Measurements from ENCODE around the gene MRPL30.
"Not testable (repeated sequence)": the region's sequence is repeated elsewhere in the genome, so short reads cannot be mapped to it uniquely, and the experiment has no call there.

Gene MRPL30

DNA sequence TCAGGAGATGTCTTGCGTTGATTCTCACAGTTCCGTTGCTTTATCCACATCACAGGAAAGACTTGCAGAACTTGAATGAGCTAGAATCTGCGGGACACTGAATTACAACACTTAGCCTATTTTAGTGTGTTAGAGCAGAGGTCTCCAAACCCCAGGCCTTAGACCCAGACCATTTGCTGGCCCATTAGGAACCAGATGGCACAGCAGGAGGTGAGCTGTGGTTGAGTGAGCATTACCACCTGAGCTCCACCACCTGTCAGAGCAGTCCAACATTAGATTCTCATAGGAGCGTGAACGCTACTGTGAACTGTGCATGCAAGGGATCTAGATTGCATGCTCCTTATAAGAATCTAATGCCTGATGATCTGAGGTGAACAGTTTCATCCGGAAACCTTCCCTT, 3.8 kb downstream of the MRPL30 start:
- DNase-seq (ENCODE audit: low read depth in 2 of 2) = no peak

DNA sequence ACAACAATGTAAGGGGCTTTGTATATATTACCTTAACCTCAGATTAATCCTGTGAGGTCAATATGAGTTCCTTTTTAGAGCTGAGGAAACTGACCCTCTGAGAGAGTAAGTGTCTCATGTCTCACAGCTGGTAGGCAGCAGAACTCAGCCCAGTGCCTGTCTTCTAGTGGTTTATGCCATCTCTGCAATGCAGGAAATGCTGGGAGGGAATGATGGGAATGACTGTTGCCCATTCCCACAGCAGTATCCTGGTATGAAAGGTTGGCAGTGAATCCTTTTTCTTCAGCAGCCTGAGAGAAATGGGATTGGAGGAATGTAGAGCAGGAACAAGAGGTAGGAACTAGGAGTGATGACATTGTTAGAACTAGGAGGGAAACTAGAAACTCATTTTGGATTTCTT, 6.0 kb downstream of the MRPL30 start:
- DNase-seq (ENCODE audit: low read depth in 2 of 2) = no peak

DNA sequence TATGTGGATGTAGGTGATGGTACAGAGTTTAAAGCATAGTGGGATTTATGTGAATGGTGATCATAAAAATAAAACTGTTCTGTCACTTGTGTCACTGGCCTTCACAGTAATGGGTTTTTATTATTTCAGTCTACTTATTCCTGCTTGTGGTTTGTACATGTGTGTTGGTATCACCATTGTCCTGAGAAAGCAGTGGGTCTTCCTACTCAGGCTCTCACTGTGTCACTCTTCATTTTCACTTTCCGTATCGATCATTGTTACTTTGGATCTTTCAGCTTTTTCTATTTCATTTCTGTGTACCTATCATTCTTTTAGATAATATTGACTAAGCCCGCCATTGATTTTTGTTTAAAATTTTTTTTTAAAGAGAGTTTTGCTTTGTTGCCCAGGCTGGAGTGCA, 7.4 kb downstream of the MRPL30 start:
- DNase-seq (ENCODE audit: low read depth in 2 of 2) = no peak

DNA sequence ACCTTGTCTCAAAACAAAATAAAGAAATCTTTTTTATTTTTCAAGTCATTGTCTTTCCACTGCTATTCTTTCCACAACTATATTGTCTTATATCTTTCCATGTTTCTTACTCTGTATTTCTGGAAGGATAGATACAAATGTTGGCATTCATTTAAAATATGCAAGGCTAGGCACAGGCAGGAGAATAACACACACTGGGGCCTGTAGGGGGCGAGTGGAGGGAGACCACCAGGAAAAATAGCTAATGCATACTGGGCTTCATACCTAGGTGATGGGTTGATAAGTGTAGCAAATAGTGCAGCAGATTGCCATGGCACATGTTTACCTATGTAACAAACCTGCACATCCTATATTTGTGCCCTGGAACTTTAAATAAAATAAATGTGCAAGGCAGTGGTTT, 9.6 kb downstream of the MRPL30 start:
- DNase-seq (ENCODE audit: low read depth in 2 of 2) = no peak

DNA sequence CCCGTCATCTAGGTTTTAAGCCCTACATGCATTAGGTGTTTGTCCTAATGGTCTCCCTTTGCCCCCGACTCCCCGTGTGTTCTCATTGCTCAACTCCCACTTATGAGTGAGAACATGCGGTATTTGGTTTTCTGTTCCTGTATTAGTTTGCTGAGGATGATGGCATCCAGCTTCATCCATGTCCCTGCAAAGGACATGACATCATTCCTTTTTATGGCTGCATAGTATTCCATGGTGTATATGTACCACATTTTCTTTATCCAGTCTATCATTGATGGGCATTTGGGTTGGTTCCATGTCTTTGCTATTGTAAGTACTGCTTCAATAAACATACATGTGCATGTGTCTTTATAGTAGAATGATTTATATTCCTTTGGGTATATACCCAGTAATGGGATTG, 11.4 kb downstream of the MRPL30 start:
- DNase-seq (ENCODE audit: low read depth in 2 of 2) = not testable (repeated sequence)

DNA sequence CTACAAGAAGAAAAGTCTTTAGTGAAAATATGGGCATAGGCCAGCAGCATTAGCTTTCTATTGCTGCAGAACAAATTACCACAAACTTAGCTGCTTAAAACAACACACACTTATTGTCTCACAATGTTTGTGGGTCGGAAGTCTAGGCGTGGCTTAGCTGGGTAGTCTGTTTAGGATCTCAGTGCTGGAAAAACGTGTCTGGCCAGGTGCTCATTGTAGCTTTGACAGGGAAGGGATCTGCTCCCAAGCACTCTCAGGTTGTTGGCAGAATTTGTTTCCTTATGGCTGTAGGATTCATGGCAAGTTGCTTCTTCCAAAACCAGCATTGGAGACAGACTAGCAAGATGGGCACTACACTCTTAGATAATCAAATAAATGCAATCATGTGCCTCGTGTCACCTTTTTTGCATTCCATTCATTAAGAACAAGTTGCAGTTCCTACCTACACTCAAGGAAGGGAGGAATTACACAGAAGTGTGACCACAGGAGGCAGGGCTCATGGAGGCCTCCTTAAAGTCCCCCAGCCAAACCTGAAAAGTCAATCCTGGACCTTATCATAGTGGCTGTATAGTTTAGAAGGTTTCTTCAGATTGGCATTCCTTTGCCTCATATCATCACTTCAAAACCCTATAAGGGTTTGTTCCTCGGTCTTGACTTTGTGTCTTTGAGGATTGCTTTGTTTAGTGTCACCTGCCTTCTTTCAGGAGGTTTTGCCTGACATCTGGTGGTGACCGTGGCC, 17.3 kb downstream of the MRPL30 start:
- DNase-seq (ENCODE audit: low read depth in 2 of 2) = no peak

DNA sequence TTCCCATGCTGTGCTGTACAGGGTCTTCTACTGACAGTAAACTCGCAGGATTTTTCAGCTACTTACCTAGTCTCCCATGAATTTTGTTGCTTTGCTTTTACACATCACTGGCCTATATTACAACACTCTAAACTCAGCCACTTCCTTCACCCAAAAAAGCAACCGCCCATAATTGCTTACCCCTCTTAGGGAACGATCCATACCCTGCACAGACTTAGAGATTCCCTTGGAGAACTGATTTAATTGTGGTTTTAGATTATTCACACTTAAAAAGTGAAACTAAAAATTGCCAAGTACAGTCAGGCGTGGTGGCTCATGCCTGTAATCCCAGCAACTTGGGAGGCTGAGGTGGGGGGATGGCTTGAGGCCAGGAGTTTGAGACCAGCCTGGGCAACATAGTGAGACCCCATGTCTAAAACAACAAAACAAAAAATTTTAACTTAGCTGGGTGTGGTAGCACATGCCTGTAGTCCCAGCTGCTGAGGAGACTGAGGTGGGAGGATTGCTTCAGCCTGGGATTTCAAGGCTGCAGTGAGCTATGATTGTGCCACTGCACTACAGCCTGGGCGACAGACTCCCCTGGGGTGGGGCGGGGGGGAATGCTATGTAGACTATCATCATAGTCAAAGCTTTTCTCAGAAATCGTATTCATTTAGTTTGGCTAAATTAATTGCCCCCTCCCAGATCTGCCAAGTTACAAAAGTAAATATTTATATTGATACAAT, 19.3 kb downstream of the MRPL30 start:
- DNase-seq (ENCODE audit: low read depth in 2 of 2) = no peak

DNA sequence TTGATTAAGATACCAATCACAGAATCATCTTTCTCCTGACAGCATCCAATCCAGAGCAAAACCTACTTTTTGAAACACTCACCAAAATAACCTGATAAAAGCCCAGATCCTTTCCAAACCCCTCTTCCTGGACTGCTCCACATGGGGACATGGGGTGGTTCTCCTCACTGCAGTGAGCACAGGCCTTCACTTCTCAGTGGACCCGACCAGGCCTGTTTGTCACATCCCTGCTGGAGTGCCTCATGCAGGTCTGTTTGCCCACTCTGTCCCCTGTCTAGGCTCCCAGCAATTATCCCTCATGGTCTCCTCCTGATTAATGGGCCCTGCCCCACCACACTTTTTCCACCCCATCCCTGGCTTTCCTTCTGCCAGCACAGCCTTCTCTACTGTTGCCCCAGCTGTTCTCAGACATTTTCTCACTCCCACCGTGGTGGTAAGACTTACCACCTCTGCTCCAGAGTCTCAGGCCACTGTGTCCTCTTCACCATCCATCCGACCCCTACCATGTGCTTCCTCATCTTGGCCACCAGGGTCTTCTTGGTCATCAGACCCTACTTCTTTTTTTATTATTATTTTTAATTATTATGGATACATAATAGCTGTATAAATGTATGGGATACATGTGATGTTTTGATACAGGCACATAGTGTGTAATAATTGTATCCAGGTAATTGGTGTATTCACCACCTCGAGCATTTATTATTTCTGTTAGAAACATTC, 21.1 kb downstream of the MRPL30 start:
- no peak for DNase-seq (ENCODE audit: low read depth in 2 of 2)

DNA sequence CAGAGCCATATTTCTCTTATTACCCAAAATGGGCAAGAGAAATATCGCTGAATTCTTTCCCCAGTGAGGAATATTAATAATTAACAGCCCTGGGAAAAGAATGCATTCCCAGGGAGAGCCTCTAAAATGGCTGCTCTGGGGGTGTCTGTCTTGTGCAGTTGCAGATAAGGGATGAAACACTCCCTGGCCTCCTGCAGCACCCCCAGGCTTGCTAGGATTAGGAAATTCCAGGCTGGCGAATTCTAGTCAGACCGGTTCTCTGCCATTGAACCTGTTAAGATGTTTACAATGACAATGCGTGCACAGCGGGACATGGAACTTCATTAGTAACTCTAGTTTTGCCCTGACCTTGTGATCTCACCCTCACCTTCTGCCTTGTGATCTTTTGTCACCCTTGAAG, 24.5 kb downstream of the MRPL30 start:
- no peak for DNase-seq (ENCODE audit: low read depth in 2 of 2)

DNA sequence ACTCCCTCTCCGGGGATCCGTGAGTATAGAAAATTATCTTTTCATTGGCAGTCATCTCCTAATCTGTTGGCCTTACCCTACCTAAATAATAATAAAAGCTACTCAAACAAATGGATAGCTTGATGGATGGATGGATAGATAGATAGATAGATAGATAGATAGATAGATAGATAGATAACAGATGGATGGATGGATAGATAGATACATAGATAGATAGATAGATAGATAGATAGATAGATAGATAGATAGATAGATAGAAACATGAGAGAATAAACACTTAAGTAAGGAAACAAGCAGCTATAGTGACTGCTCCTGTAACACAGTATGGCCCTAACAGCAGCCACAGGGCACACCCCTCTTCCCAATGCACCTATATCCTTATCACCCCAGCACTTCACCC, 35.1 kb downstream of the MRPL30 start:
- DNase-seq (ENCODE audit: low read depth in 2 of 2) = no peak

DNA sequence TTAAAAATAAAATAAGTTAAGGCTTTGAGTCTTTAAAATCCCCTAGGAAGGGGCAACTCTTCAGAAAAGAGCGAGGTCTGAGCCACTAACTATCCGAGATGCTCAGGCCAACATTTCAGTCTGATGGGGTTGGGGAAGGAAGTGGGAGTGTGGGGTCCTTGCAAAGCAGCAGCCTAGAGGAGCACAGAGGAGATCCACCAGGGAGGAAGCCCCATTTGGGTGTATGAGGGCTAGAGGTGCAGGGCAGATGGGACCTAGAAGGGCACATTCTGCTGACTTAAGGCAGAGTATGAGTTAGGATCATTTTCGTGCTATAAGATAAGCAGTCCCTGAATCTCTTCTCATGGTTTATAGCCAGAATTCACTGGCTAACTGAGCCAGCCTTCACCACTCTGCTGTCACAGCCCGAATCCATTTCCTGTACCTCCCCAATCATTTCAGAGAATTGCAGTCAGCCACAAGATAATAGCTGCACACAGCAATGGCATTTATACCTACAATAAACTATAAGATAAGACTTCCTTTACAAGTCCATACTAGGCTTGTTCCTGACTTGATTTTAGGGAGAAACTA, 37.0 kb downstream of the MRPL30 start:
- no peak for DNase-seq (ENCODE audit: low read depth in 2 of 2)

DNA sequence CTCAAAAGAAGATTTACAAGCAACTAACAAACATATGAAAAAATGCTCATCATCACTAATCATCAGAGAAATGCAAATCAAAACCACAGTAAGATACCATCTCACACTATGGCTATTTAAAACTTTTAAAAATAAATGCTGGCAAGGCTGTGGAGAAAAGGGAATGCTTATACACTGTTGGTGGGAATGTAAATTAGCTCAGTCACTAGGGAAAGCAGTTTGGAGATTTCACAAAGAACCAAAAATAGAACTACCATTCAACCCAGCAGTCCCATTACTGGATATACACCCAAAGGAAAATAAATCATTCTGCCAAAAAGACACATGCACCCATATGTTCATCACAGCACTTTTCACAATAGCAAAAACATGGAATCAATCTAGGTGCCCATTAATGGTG, 52.2 kb downstream of the MRPL30 start:
- DNase-seq (ENCODE audit: low read depth in 2 of 2) = not testable (repeated sequence)

DNA sequence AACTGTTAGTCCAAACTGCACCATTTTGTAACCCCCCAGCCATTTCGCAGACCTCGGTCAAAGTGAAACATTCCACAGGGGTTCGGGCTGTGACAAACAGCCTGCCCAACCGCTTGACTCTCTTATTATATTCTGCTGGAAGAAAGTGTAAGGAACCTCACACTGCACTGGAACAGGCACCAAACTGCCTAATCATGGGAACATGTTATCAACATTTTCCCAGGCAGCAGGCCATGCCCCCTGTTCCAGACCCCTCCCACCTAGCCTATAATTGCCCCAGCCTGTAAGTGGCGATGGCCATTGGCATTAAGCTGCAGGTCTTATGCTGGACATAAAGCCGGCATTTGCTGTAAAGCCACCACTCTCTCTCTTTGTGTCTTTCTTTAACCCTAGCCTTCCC, 57.6 kb downstream of the MRPL30 start:
- no peak for DNase-seq (ENCODE audit: low read depth in 2 of 2)

DNA sequence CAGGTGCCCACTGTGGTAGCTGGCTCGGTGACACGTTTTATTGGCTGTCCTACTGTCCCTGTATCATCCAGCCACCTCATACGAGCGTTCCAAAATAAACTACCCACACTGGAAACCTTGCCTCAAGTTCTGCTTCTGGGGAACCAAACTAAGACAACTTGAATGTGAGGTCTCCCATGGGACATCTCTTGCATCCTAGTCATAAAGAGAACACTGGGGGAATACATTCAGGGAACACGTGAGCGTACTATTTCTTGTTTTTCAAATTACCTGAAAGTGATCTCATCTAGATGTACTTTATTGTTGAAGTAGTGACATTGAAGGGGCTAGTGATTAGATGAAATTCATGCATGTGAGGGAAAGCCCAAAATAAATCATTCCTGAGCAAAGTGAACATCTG, 59.4 kb downstream of the MRPL30 start:
- no peak for DNase-seq (ENCODE audit: low read depth in 2 of 2)

DNA sequence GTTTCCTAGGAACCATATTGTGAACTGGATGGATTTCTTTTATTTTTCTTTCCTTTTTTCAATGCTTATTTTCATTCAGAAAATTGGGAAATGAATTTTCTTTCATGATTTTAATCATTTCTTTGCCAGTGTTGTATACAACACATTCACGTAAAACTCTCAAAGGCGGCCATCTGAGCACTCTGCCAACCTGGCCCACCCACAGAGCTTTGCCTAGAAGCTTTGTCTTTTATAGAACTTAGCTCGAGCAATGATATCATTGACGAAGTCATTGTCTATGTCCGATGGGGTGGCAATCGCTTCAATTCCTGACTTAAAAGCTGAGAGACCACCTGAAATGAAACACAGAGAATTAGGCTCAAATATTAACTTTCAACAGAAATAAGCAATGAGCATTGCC, 61.2 kb downstream of the MRPL30 start:
- no peak for DNase-seq (ENCODE audit: low read depth in 2 of 2)
